SKM-1 treated with dmso at 0.1 percent for 144 hours (cell line): ENCODE results near the gene NOL4L.

Experiments used
- DNase-seq: peaks from one replicate; lab custom pipeline; 2025; ENCODE audit not compliant: unreplicated experiment; lab: John Stamatoyannopoulos, UW

The NOL4L gene

GRCh38 chr20:32460683-32461320, 124.3 kb downstream of the NOL4L start:
- no peak for DNase-seq

DNA sequence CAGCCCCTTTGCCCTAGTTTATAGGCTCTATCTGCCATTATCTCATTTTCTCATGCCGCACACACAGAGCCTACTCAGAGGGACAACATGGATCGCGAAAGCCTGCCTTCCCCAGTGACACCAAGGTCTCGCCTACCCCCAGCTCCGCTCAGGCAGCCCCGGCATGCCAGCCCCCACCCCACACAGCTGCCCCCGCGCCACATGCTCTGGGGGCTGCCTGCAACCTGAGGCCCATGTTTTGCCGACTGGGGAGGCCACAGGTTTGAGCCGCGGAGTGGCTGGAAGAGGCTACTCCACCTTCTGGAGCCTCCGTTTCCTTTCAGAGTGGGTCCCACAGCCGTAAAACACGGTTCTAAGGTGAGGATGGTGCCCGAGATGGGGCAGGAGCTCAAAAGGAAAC, 124.9 kb downstream of the NOL4L start:
- DNase-seq = no peak

DNA sequence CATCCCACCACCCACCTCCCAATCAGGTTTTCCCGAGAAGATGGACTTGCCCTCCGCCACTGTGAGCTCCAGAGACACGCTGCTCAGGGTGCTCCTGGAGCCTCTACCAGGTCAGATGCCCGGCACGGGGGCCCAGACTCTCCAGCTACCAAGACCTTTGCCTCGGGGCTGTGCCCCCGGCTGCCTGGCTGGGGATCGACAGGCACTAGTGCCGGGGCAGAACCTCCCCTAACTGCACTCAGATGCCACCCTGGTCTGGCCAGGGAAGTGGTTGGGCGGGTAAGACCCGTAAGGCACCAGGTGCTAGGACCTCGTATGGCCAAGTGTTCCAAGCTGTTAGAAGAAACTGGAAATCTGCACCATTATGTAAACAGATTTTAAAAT, 126.3 kb downstream of the NOL4L start:
- no peak for DNase-seq

- DNase-seq = no peak
These were observed 126.9 kb downstream of the NOL4L start for GRCh38 chr20:32458061-32458836.

- no peak for DNase-seq
These were observed 127.6 kb downstream of the NOL4L start for GRCh38 chr20:32457479-32457986.

GRCh38 chr20:32456869-32457478, 128.2 kb downstream of the NOL4L start:
- no peak for DNase-seq

- DNase-seq = no peak
These were observed 129.0 kb downstream of the NOL4L start for GRCh38 chr20:32455901-32456701.

DNA sequence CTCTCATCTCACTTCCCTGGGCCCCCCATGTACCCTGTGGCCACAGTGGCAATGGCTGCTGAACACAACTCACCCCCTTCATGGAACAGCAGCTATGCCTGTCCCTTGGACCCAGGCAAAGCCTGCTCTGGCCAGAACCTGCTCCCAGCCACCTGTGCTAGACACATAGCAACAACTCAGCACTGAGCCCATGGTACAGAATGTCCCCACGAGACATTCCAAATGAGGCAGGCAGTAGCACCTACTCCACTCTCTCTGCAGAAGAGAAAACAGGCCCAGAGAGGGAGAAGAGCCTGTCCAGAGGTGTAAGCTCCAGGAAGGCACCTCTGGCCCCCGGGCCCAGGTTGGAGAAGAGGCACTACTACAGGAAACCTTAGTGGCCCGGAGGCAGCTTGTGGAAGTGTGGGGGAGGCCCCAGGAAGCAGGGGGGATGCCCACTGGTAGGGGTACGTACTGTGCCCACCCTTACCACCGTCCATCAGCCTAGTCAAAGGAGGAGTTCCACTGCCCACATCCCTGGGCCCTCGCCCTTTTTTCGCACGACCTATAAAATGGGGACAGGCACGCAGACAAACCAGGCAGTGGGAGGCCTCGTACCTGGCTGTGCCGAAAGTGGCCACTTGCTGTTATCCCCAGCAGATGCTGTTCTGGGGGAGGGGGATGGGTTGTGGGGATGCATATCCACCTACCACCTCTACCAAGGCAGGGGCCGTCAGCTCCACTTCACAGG, 129.8 kb downstream of the NOL4L start:
- no peak for DNase-seq

DNA sequence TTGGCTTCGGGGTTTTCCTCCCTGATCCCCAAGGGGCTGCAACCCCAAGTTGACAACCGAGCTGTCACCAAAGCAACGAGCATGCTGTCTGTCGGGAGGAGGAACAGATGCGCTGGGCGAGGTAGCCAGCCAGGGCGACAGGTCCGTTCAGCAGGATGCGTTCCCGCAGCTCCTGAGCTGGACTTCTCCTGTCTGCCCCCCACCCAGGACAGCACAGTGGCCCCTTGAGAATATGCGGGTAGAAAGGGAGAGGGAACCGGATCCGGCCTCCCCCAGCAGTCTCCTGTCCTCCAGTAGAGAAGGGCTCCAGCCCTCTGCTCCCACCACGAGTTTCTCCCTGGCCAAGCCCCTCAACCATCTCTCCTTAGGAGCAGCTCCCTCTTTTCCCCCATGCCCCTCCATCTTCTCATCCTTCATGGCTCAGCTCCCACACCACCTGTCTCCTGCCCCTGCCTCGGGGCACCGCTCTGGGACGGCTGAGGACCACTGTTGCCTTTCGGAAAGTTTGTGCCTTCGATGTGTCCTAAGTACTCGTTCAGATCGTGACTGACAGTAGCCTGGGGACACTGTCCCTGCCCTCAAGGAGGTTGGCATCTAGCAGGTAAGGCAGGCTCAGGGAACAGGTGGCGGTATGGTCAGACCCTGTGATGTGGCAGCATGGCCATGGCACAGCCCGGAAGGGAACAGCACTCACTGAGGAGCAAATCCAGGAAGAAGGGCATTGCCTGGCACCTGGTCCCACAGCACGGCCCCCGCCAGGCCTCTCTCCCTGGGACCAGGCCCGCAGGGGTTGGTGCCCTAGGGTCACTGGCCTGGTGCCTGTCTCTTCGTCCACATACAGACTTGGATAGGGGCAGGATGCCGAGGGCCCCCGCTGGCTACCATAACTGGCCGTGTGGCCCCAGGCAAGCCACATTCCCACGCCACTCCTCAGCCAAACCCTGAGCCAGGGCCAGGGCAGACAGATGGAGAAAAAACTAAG, 130.7 kb downstream of the NOL4L start:
- DNase-seq = no peak

GRCh38 chr20:32453467-32454163, 131.5 kb downstream of the NOL4L start:
- no peak for DNase-seq

GRCh38 chr20:32452776-32453466, 132.2 kb downstream of the NOL4L start:
- no peak for DNase-seq

DNA sequence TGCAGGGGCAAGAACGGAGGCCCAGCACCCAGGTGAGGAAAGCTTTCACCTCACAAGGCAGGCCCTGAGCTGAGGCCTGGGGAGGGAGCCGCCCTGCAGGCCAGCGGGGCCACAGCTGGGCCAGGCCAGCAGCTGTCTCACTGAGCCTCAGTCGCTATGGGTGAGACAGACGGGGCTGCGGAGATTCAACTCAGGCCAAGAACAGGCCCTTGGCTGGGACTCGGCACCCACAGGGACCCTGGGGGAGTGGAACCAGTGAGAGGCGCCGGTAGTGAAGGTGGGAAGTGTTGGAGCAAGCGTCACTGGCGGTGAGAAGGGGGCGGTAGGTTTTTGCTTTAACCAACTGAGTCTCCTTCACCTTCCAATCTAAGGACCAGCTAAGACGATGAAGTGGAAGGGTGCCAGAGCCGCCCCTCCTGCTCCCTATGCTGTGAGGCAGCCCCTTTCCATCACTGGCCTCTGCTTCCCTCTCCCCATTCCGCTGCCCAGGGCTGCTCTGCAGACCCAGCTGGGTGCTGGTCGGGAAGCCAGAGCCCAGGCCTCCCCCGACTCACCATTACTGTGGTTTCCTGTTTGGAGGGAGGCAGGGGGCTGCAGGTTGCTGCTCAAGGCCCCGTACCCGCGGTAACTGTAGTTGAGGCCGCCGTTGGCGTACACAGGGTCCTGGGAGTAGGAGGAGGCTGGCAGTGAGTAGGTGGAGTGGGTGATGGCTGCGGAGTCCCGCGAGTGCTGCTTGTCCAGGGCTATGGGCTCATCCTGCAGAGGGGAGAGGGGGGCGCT, 133.3 kb downstream of the NOL4L start:
- DNase-seq = no peak

GRCh38 chr20:32451340-32451681, 133.8 kb downstream of the NOL4L start:
- no peak for DNase-seq

DNA sequence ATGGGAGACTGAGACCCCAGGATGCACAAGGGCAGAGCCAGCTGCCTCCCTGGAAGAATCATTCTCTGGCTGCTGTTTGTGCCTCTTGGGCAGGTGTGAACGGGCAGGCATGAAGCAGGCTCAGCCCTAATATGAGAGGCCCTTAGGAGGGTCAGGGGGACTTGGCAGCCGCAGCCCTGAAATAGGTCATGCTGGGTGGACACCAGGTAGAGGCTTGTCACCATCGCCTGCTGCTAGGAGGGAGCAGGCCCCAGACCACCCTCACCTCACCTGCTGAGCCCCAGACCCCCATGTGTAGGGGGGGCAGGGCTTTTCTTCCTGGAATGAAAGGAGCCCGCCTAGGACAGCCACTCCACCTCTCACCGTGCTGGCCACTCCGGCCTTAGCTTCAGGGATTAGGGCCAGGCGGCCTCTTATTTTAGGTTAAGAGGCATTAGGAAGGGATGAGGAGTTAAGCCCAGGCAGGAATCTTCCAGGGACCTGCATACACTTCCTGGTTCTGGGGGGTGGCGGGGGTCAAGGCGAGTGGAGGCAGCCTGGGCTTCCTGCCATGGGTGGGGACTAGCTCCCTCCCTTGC, 134.6 kb downstream of the NOL4L start:
- no peak for DNase-seq

DNA sequence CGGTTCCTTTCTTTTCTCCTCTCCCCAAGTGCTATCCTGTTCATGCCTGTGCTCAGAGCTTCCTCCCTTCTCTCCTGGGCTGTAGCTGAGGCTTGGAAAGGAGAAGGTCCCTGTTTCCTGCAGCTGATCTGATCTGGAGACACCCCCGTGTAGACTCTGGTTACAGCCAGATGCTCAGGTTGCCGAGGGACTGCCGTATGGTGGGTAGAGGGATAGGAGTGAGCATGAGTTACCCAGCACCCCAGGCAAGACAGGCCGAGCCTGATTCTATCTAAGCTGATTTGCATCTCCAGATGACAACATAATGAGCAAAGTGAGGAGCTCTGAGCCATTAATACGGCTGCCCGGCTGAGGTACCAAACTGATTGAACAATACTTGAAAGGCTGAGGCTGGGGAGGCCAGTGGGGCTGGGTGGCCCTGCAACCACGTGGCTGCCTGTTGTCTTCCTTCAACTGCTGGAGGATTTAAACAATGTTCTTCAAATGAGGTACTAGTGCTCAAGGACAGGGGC, 135.2 kb downstream of the NOL4L start:
- DNase-seq = no peak

DNA sequence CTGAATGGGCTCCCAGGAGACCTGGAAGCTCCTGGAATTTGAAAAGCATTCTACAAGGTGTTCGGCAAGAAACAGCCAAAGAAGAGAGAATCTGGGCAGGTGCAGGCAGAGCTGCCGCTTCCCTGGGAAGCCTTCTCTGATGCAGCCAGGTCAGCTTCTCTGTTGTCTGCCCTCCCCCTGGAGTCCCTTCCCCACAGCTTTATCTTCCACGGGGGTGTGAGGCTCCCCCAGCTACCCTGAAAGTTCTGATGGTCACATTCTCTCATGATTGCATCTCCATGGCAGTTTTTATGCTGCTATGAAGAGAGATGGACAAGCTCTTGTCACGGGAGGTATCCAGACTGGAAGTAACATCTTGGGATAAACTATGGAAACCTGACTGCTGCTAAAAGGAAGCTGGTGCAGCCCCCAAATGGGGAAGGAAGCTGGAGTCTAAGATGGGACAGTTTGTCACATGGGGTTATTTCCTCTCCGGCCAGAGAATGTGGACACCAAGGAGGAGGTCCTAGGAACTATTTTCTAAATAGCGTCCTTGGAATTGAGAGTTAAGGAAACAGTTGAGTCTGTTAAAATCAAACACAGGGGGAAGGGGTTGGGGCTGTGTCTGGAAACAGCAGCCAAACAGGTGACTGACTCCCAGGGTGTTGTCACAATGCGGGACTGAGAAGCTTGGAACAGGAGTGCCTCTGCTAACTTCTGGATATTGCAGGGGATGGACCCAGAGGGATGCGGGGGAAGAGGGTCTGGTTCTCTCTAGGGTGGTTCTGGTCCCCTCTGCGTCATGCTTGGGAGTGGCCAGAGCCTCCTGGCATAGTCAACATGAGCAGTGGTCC, 135.9 kb downstream of the NOL4L start:
- DNase-seq = no peak
